BLaER1 treated with 17β-estradiol and CSF1 and Interleukin-3, amounts not matched to agents 10 nM and 100 nM (cell line): ENCODE data around the gene MYL10.
"Not testable (repeated sequence)": the region's sequence is repeated elsewhere in the genome, so short reads cannot be mapped to it uniquely, and the experiment has no call there.

Source experiments
- H3K27ac ChIP-seq, 11 experiments: shearing (Covaris generic); formaldehyde crosslinking; 2 replicates each; pipeline ENCODE4 v1.8.1; 2022
- H3K27me3 ChIP-seq, 11 experiments: shearing (Covaris generic); formaldehyde crosslinking; 2 replicates each; pipeline ENCODE4 v1.8.1; 2022
- H3K36me3 ChIP-seq, 11 experiments: shearing (Covaris generic); formaldehyde crosslinking; 2 replicates each; pipeline ENCODE4 v1.8.1; 2022
- H3K4me1 ChIP-seq, 10 experiments: shearing (Covaris generic); formaldehyde crosslinking; 2 replicates each; pipeline ENCODE4 v1.8.1; 2022
- H3K4me2 ChIP-seq, 11 experiments: shearing (Covaris generic); formaldehyde crosslinking; 2 replicates each; pipeline ENCODE4 v1.8.1; 2022
- H3K4me3 ChIP-seq, 10 experiments: shearing (Covaris generic); formaldehyde crosslinking; 2 replicates each; pipeline ENCODE4 v1.8.1; 2022
- H3K9ac ChIP-seq, 11 experiments: shearing (Covaris generic); formaldehyde crosslinking; 2 replicates each; pipeline ENCODE4 v1.8.1; 2022
- H3K9me3 ChIP-seq, 11 experiments: shearing (Covaris generic); formaldehyde crosslinking; replicated peaks in 1 of 11; 2 replicates each; pipeline ENCODE4 v1.8.1; 2022
- H4K20me1 ChIP-seq, 11 experiments: shearing (Covaris generic); formaldehyde crosslinking; 2 replicates each; pipeline ENCODE4 v1.8.1; 2022
- Cebpa-rat ChIP-seq, 11 experiments: shearing (Covaris generic); IDR thresholded peaks; 2 replicates each; pipeline ENCODE4 v1.8.1; 2022

Gene MYL10

DNA sequence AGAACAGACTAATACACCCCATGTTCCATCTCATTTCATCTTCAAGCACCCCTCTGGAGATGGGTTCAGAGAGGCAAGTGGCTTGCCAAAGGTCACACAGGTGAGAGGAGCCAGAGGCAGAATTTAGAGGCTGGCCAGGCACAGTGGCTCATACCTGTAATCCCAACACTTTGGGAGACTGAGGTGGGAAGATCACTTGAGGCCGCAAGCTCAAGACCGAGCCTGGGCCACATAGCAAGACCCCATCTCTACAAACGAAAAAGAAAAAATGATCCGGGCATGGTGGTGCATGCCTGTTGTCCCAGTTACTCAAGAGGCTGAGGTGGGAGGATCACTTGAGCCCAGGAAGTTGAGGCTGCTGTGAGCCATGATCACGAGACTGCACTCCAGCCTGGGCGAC is 34.7 kb upstream of the MYL10 start:
- Histone ChIP-seq H3K4me1 (peaks cover 10 to 26% (median 16%) of the 10 kb centered on the region in 10 experiments), H4K20me1 (no peaks in the 10 kb centered on the region), H3K27ac (no peak overlapping the region), H3K4me3 (no peak overlapping the region), H3K4me2 (no peak overlapping the region), H3K9me3 (peaks cover 7 to 21% (median 15%) of the 10 kb centered on the region in 11 experiments), H3K36me3 (no peaks in the 10 kb centered on the region; a peak in 1 of 22 replicates), H3K9ac (no peak overlapping the region), H3K27me3 (no peaks in the 10 kb centered on the region)
- TF ChIP-seq Cebpa-rat (IDR thresholded peaks at IDR 0.05) = no peak

- H3K9me3 ChIP-seq = peaks cover 6 to 21% (median 13%) of the 10 kb centered on the region in 11 experiments; a peak in 19 of 22 replicates
- H3K9ac ChIP-seq = no peak overlapping the region
- no peak overlapping the region for H3K4me3 ChIP-seq
- TF ChIP-seq Cebpa-rat (IDR thresholded peaks at IDR 0.05) = no peak
- H4K20me1 ChIP-seq = no peaks in the 10 kb centered on the region
- no peaks in the 10 kb centered on the region; a peak in 1 of 22 replicates for H3K36me3 ChIP-seq
- no peak overlapping the region for H3K27ac ChIP-seq
- no peak overlapping the region for H3K4me2 ChIP-seq
- no peaks in the 10 kb centered on the region for H3K27me3 ChIP-seq
- peaks cover 0 to 16% (median 7%) of the 10 kb centered on the region in 10 experiments; a peak in 13 of 20 replicates for H3K4me1 ChIP-seq
Measured at GRCh38 chr7:101662447-101662998, 33.4 kb upstream of the MYL10 start.

GRCh38 chr7:101659706-101660105 is 30.6 kb upstream of the MYL10 start:
- Histone ChIP-seq H3K4me1 (peaks cover 0 to 11% (median 7%) of the 10 kb centered on the region in 10 experiments; a peak in 12 of 20 replicates), H3K9me3 (peaks cover 6 to 21% (median 13%) of the 10 kb centered on the region in 11 experiments; a peak in 19 of 22 replicates), H3K4me2 (peak overlapping the region in 5 of 11 experiments; percentile 5 to 42 (median 17); a peak in 6 of 22 replicates), H3K4me3 (no peak overlapping the region), H4K20me1 (no peaks in the 10 kb centered on the region), H3K27me3 (no peaks in the 10 kb centered on the region), H3K36me3 (no peaks in the 10 kb centered on the region; a peak in 1 of 22 replicates), H3K27ac (no peak overlapping the region), H3K9ac (no peak overlapping the region)
- TF ChIP-seq Cebpa-rat (IDR thresholded peaks at IDR 0.05) = no peak

- Histone ChIP-seq H3K4me2 (no peak overlapping the region), H3K27me3 (no peaks in the 10 kb centered on the region), H3K4me3 (no peak overlapping the region), H3K36me3 (no peaks in the 10 kb centered on the region), H3K27ac (no peak overlapping the region), H3K9ac (no peak overlapping the region), H3K4me1 (peaks cover 0 to 16% (median 7%) of the 10 kb centered on the region in 10 experiments; a peak in 12 of 20 replicates), H4K20me1 (no peaks in the 10 kb centered on the region), H3K9me3 (peaks cover 0 to under 1% (median 0%) of the 10 kb centered on the region in 11 experiments; a peak in 1 of 22 replicates)
- TF ChIP-seq Cebpa-rat (IDR thresholded peaks at IDR 0.05) = no peak
Measured at GRCh38 chr7:101657171-101657570, 28.1 kb upstream of the MYL10 start.

DNA sequence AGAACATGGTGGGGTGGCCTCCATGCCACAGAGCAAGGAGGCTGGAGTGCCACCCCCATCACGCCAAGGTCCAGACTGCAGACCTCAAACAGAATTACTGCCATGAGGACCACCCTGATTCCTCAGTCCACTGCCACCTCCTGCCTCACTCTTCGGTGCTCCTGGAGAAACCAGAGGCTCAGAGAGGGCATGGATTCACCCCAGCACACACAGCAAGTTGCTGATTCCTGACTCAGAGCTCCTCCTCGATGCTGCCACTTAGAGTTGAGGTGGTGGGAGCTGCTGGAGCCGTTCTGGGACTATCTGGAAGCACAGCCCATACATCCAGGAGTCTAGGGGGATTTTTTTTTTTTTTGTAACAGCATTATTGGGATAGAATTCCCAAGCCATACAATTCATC is 22.0 kb upstream of the MYL10 start:
- no peaks in the 10 kb centered on the region for H4K20me1 ChIP-seq
- H3K9me3 ChIP-seq = no peaks in the 10 kb centered on the region
- H3K27ac ChIP-seq = no peak overlapping the region
- H3K9ac ChIP-seq = peak overlapping the region in 2 of 11 experiments; percentile 22 to 24; a peak in 1 of 22 replicates
- peaks cover 0 to 16% (median 4%) of the 10 kb centered on the region in 10 experiments; a peak in 8 of 20 replicates for H3K4me1 ChIP-seq
- no peaks in the 10 kb centered on the region for H3K27me3 ChIP-seq
- TF ChIP-seq Cebpa-rat (IDR thresholded peaks at IDR 0.05) = no peak
- H3K4me2 ChIP-seq = peak overlapping the region in 7 of 11 experiments; percentile 1 to 53 (median 29); a peak in 9 of 22 replicates
- H3K4me3 ChIP-seq = no peak overlapping the region
- H3K36me3 ChIP-seq = no peaks in the 10 kb centered on the region

- H3K4me2 ChIP-seq = peak overlapping the region in 7 of 11 experiments; percentile 1 to 53 (median 29); a peak in 9 of 22 replicates
- H3K9me3 ChIP-seq = no peaks in the 10 kb centered on the region
Measured at GRCh38 chr7:101650579-101651081, 21.5 kb upstream of the MYL10 start.

GRCh38 chr7:101647876-101648275 is 18.8 kb upstream of the MYL10 start:
- not testable (repeated sequence) for H3K27me3 ChIP-seq, H3K9me3 ChIP-seq
- peaks cover 0 to 16% (median 4%) of the 10 kb centered on the region in 10 experiments; a peak in 8 of 20 replicates for H3K4me1 ChIP-seq

More at GRCh38 chr7:101650579-101651081, 21.5 kb upstream of the MYL10 start:
- peak overlapping the region in 2 of 11 experiments; percentile 22 to 24; a peak in 1 of 22 replicates for H3K9ac ChIP-seq
- no peaks in the 10 kb centered on the region for H3K36me3 ChIP-seq
- no peak for TF ChIP-seq Cebpa-rat (IDR thresholded peaks at IDR 0.05)
- no peaks in the 10 kb centered on the region for H3K27me3 ChIP-seq
- no peak overlapping the region for H3K27ac ChIP-seq
- H3K4me3 ChIP-seq = no peak overlapping the region
- H3K4me1 ChIP-seq = peaks cover 0 to 16% (median 4%) of the 10 kb centered on the region in 10 experiments; a peak in 8 of 20 replicates
- H4K20me1 ChIP-seq = no peaks in the 10 kb centered on the region

DNA sequence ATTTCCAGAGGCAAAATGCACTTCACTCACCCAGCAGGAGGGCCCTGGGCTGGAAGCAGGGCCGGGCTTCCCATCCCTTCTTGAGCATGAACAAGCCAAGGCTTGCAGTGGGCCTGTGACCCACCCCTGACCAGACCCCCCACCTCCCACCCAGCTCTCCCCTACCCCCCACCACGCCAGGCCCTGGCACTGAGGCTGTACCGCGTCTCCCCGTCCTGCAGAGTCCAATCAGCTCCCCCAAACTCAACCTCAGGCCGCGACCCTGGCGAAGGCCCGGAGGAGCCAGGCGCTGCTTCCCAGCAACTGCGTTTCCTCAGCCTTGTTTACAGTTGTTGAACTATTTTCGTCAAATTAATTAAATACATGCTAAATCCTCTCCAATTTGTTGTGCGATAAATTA is 16.9 kb upstream of the MYL10 start:
- H3K9ac ChIP-seq = no peak overlapping the region
- TF ChIP-seq Cebpa-rat (IDR thresholded peaks at IDR 0.05) = no peak
- no peak overlapping the region for H3K4me3 ChIP-seq
- H3K36me3 ChIP-seq = no peaks in the 10 kb centered on the region
- no peaks in the 10 kb centered on the region for H3K27me3 ChIP-seq
- H3K9me3 ChIP-seq = no peaks in the 10 kb centered on the region
- no peak overlapping the region for H3K27ac ChIP-seq
- H4K20me1 ChIP-seq = no peaks in the 10 kb centered on the region
- peaks cover 0 to 8% (median 3%) of the 10 kb centered on the region in 10 experiments; a peak in 8 of 20 replicates for H3K4me1 ChIP-seq
- H3K4me2 ChIP-seq = no peak overlapping the region

More at GRCh38 chr7:101647876-101648275, 18.8 kb upstream of the MYL10 start:
- not testable (repeated sequence) for H3K4me2 ChIP-seq, H4K20me1 ChIP-seq, H3K27ac ChIP-seq, H3K36me3 ChIP-seq, H3K9ac ChIP-seq, H3K4me3 ChIP-seq

GRCh38 chr7:101644879-101645278 is 15.8 kb upstream of the MYL10 start:
- Histone ChIP-seq H3K36me3 (no peaks in the 10 kb centered on the region), H3K27me3 (no peaks in the 10 kb centered on the region), H3K9ac (no peak overlapping the region), H3K4me2 (no peak overlapping the region), H4K20me1 (no peaks in the 10 kb centered on the region), H3K4me1 (no peaks in the 10 kb centered on the region), H3K9me3 (no peaks in the 10 kb centered on the region), H3K27ac (no peak overlapping the region), H3K4me3 (no peak overlapping the region)
- no peak for TF ChIP-seq Cebpa-rat (IDR thresholded peaks at IDR 0.05)

- H3K27ac ChIP-seq, H3K4me2 ChIP-seq, H3K4me3 ChIP-seq, H3K27me3 ChIP-seq, H3K9ac ChIP-seq, H4K20me1 ChIP-seq, H3K9me3 ChIP-seq, H3K36me3 ChIP-seq: not testable (repeated sequence)
- H3K4me1 ChIP-seq = peaks cover 0 to 11% (median 5%) of the 10 kb centered on the region in 10 experiments; a peak in 8 of 20 replicates
Measured at GRCh38 chr7:101639127-101639526, 10.0 kb upstream of the MYL10 start.
